GM12878 (cell line): Measurements from ENCODE around the gene TCF7. TPM values are rescaled to one million over a fixed set of nuclear protein-coding genes. Genes with fewer than 3 reads are reported as not detected.

Experiments used
- CEBPZ ChIP-seq: fragments of 150-350 bp; IDR thresholded peaks from 2 replicates; pipeline ENCODE4 v1.6.1; 2016; ENCODE audit warnings: low read depth, low read length
- CUX1 ChIP-seq: IDR thresholded peaks from 2 replicates; pipeline ENCODE4 v1.6.1; 2012; ENCODE audit warnings: improper control_type of control experiment, low read depth, low read length; ENCODE audit not compliant: insufficient replicate concordance
- SMAD1 ChIP-seq: fragments of 450-650 bp; IDR thresholded peaks from 2 replicates; pipeline ENCODE4 v1.6.1; 2018; ENCODE audit warnings: mild to moderate bottlenecking, low read depth; ENCODE audit not compliant: partially characterized antibody
- SMAD5 ChIP-seq: IDR thresholded peaks from 2 replicates; pipeline ENCODE4 v1.6.1; 2016; ENCODE audit warnings: antibody characterized with exemption, low read depth
- STAT3 ChIP-seq: IDR thresholded peaks from 2 replicates; pipeline ENCODE4 v1.6.1; 2011; ENCODE audit warnings: low read depth, low read length, improper control_type of control experiment
- polyA plus RNA-seq, 11 experiments: library from polyadenylated mRNA; depleted of rRNA in 4 of 11; unstranded in 6 of 11; stranded (reverse) in 5 of 11; fragments of >200 nt; fragmentation: Nextera tagmentation in 4 of 11; fragmentation: Illumina TruSeq in 1 of 11; extraction: Ambion mirVana in 4 of 11; extraction: Trizol in 1 of 11; gene quantifications; 1 replicate in 1 of 11; 2 replicates in 10 of 11; pipeline versions ENCODE4 v1.2.1 to v1.2.3, GENCODE V29; 2011 to 2016; ENCODE audit warnings: inconsistent platforms in 2 of 11, missing spikeins in 2 of 11, low read depth in 1 of 11
- total RNA-seq, 4 experiments: library from RNA; depleted of rRNA in 3 of 4; stranded (reverse); fragments of >200 nt in 3 of 4; fragmentation: Illumina TruSeq in 1 of 4; extraction: Trizol in 1 of 4; gene quantifications; 2 replicates each; pipeline versions ENCODE4 v1.2.1 to v1.2.3, GENCODE V29; 2013 to 2021
- TF ChIP-seq, protein P1 (sequence below): fragments of 450-650 bp; formaldehyde crosslinking; IDR thresholded peaks from 2 replicates; pipeline ENCODE4 v1.4.0; 2022; ENCODE audit warnings: mild to moderate bottlenecking, moderate library complexity

The TCF7 gene
- total and polyA plus RNA-seq, 10 of the 15 experiments (the other 5 are each of a cell fraction or from before 2014, with no cell fraction given): 10.0 to 60.2 (median 23.6) TPM

- TF ChIP-seq CEBPZ (no peak), SMAD5 (no peak), CUX1 (no peak), STAT3 (no peak), SMAD1 (no peak)
- TF ChIP-seq, protein P1, sequence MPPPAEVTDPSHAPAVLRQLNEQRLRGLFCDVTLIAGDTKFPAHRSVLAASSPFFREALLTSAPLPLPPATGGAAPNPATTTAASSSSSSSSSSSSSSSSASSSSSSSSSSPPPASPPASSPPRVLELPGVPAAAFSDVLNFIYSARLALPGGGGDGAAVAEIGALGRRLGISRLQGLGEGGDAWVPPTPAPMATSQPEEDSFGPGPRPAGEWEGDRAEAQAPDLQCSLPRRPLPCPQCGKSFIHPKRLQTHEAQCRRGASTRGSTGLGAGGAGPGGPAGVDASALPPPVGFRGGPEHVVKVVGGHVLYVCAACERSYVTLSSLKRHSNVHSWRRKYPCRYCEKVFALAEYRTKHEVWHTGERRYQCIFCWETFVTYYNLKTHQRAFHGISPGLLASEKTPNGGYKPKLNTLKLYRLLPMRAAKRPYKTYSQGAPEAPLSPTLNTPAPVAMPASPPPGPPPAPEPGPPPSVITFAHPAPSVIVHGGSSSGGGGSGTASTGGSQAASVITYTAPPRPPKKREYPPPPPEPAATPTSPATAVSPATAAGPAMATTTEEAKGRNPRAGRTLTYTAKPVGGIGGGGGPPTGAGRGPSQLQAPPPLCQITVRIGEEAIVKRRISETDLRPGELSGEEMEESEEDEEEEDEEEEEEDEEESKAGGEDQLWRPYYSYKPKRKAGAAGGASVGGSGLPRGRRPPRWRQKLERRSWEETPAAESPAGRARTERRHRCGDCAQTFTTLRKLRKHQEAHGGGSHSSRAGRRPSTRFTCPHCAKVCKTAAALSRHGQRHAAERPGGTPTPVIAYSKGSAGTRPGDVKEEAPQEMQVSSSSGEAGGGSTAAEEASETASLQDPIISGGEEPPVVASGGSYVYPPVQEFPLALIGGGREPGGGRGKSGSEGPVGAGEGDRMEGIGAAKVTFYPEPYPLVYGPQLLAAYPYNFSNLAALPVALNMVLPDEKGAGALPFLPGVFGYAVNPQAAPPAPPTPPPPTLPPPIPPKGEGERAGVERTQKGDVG (CRISPR knock-in tag): no peak
Measured at GRCh38 chr5:134136771-134137170, 22.3 kb downstream of the TCF7 start (continued).
